WTC11 (cell line): ENCODE data around the gene LMLN. TPM values are rescaled to one million over a fixed set of nuclear protein-coding genes. Genes with fewer than 3 reads are reported as not detected.

Source experiments
- ATAC-seq: fragments of 200-7000 bp; cut with Tn5 transposase; 2 replicates; pipeline ENCODE4 v1.10.0; 2021; ENCODE audit warnings: mild to moderate bottlenecking, moderate library complexity
- CTCF ChIA-PET: fragments of 300-600 bp; sonication (Branson Sonifier 250); formaldehyde crosslinking; loops from one replicate; lab custom pipeline; 2021; ENCODE audit warnings: antibody characterized with exemption; lab: Charles Lee
- POLR2A ChIA-PET: fragments of 350-600 bp; sonication (Branson Sonifier 250); formaldehyde crosslinking; loops from one replicate; lab custom pipeline; 2021; ENCODE audit warnings: antibody characterized with exemption; lab: Charles Lee
- DNase-seq: peaks from one replicate; pipeline ENCODE4 v3.0.0; 2021; ENCODE audit warnings: low spot score
- H3K27ac Mint-ChIP-seq: 2 replicates; pipeline ENCODE4 v1.8.0; 2021; ENCODE audit warnings: mixed read lengths
- H3K27me3 Mint-ChIP-seq: 2 replicates; pipeline ENCODE4 v1.8.0; 2021; ENCODE audit warnings: low read depth, mild to moderate bottlenecking, moderate library complexity, mixed read lengths
- H3K36me3 Mint-ChIP-seq: 2 replicates; pipeline ENCODE4 v1.8.0; 2021; ENCODE audit warnings: mixed read lengths
- H3K4me1 Mint-ChIP-seq: 2 replicates; pipeline ENCODE4 v1.8.0; 2022; ENCODE audit warnings: mixed read lengths
- H3K4me3 Mint-ChIP-seq: 2 replicates; pipeline ENCODE4 v1.8.0; 2021; ENCODE audit warnings: mild to moderate bottlenecking, moderate library complexity, mixed read lengths
- H3K9me3 Mint-ChIP-seq: 2 replicates; pipeline ENCODE4 v1.8.0; 2021; ENCODE audit warnings: mixed read lengths
- ATF1 ChIP-seq: sonication (generic); formaldehyde crosslinking; IDR thresholded peaks from 2 replicates; pipeline ENCODE4 v1.8.1; 2023; ENCODE audit warnings: mild to moderate bottlenecking, moderate library complexity, missing genetic modification reagents
- CREB1 ChIP-seq: sonication (generic); formaldehyde crosslinking; IDR thresholded peaks from 2 replicates; pipeline ENCODE4 v1.8.0; 2023; ENCODE audit warnings: mild to moderate bottlenecking, missing genetic modification reagents
- ETV6 ChIP-seq: sonication (generic); formaldehyde crosslinking; IDR thresholded peaks from 2 replicates; pipeline ENCODE4 v1.8.1; 2022; ENCODE audit warnings: mild to moderate bottlenecking, missing genetic modification reagents
- NR1H2 ChIP-seq: sonication (generic); formaldehyde crosslinking; IDR thresholded peaks from 2 replicates; pipeline ENCODE4 v1.9.0; 2021; ENCODE audit warnings: mild to moderate bottlenecking, moderate library complexity, missing genetic modification reagents
- NR3C1 ChIP-seq: sonication (generic); formaldehyde crosslinking; conservative IDR thresholded peaks from 2 replicates; pipeline ENCODE4 v1.8.1; 2023; ENCODE audit warnings: low read depth, mild to moderate bottlenecking, missing genetic modification reagents
- SMAD4 ChIP-seq: sonication (generic); formaldehyde crosslinking; IDR thresholded peaks from 2 replicates; pipeline ENCODE4 v1.8.0; 2022; ENCODE audit warnings: mild to moderate bottlenecking, missing genetic modification reagents
- SP1 ChIP-seq: sonication (generic); formaldehyde crosslinking; conservative IDR thresholded peaks from 2 replicates; pipeline ENCODE4 v1.8.1; 2022; ENCODE audit warnings: missing genetic modification reagents
- STAT6 ChIP-seq: sonication (generic); formaldehyde crosslinking; conservative IDR thresholded peaks from 2 replicates; pipeline ENCODE4 v1.8.1; 2023; ENCODE audit warnings: mild to moderate bottlenecking, low read depth, missing genetic modification reagents, moderate library complexity
- TEAD4 ChIP-seq: sonication (generic); formaldehyde crosslinking; IDR thresholded peaks from 2 replicates; pipeline ENCODE4 v1.8.0; 2022; ENCODE audit warnings: mild to moderate bottlenecking, missing genetic modification reagents
- USF2 ChIP-seq: sonication (generic); formaldehyde crosslinking; IDR thresholded peaks from 2 replicates; pipeline ENCODE4 v1.8.1; 2023; ENCODE audit warnings: mild to moderate bottlenecking, missing genetic modification reagents, moderate library complexity
- ZBTB21 ChIP-seq: sonication (generic); formaldehyde crosslinking; IDR thresholded peaks from 2 replicates; pipeline ENCODE4 v1.8.1; 2023; ENCODE audit warnings: mild to moderate bottlenecking, missing genetic modification reagents, borderline replicate concordance
- ZNF423 ChIP-seq: fragments of 250-450 bp; sonication (Bioruptor Pico); IDR thresholded peaks from 2 replicates; pipeline ENCODE4 v2.1.2; 2022; ENCODE audit warnings: mild to moderate bottlenecking, moderate library complexity
- ZNF425 ChIP-seq: fragments of 250-450 bp; sonication (Bioruptor Pico); conservative IDR thresholded peaks from 2 replicates; pipeline ENCODE4 v1.9.0; 2021; ENCODE audit warnings: mild to moderate bottlenecking
- ZNF532 ChIP-seq: fragments of 250-450 bp; sonication (Bioruptor Pico); IDR thresholded peaks from 2 replicates; pipeline ENCODE4 v1.9.0; 2021; ENCODE audit warnings: mild to moderate bottlenecking, borderline replicate concordance
- ZNF671 ChIP-seq: fragments of 250-450 bp; sonication (Bioruptor Pico); IDR thresholded peaks from 2 replicates; pipeline ENCODE4 v1.8.0; 2021; ENCODE audit warnings: mild to moderate bottlenecking
- ZSCAN18 ChIP-seq: fragments of 250-450 bp; sonication (Bioruptor Pico); IDR thresholded peaks from 2 replicates; pipeline ENCODE4 v2.1.2; 2022; ENCODE audit warnings: mild to moderate bottlenecking, moderate library complexity
- total RNA-seq: library from RNA; stranded (reverse); gene quantifications from 3 replicates; pipeline ENCODE4 v1.2.3, GENCODE V29; 2021

LMLN gene
- total RNA-seq, 1 experiment from 2014 or later: 5.2 TPM

DNA sequence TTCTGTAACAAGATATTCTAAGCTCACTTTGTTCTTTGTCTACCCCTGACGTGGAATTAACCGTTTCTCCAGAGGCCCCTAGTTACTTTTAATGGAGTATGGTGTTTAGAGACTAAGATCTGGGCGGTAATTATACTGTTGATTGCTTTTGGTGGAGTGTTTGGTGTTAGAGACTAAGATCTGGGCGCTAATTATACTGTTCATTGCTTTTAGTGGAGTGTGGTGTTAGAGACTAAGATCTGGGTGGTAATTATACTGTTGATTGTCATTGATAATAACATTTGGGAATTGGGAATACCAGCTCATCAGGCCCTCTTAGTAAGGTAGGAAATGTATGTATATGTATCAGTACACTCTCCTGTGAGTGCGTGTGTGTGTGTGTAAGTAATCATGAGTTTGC lies 66.6 kb downstream of the LMLN start:
- ChIA-PET POLR2A (no interaction called here), CTCF (interaction anchor here (1.0 kb wide), 1 partner anchor 20 kb away, joined by 3 read pairs; no protein-coding TSS in a partner anchor)
- Mint-ChIP-seq H3K4me3 (no peak overlapping the region), H3K9me3 (no peaks in the 10 kb centered on the region), H3K36me3 (no peaks in the 10 kb centered on the region), H3K4me1 (no peaks in the 10 kb centered on the region), H3K27ac (no peak overlapping the region), H3K27me3 (no peaks in the 10 kb centered on the region)
- ATAC-seq: no peak
- TF ChIP-seq SMAD4 (CRISPR knock-in tag): no peak
- TF ChIP-seq ZNF671 (CRISPR knock-in tag): no peak
- TF ChIP-seq TEAD4 (CRISPR knock-in tag): no peak
- TF ChIP-seq CREB1 (CRISPR knock-in tag): no peak
- no peak for TF ChIP-seq ZNF425 (CRISPR knock-in tag)
- TF ChIP-seq ZSCAN18 (CRISPR knock-in tag): no peak
- no peak for TF ChIP-seq STAT6 (CRISPR knock-in tag)
- TF ChIP-seq USF2 (CRISPR knock-in tag): no peak
- no peak for TF ChIP-seq ATF1 (CRISPR knock-in tag)
- TF ChIP-seq ZNF532 (CRISPR knock-in tag): no peak
- no peak for TF ChIP-seq SP1 (CRISPR knock-in tag)
- TF ChIP-seq NR1H2 (CRISPR knock-in tag): no peak
- TF ChIP-seq ZNF423 (CRISPR knock-in tag): no peak
- no peak for TF ChIP-seq ETV6 (CRISPR knock-in tag)
- TF ChIP-seq ZBTB21: no peak
- TF ChIP-seq NR3C1 (CRISPR knock-in tag): no peak
- no peak for DNase-seq
